ENCODE results near the gene SLX4IP. TPM values are rescaled to one million over a fixed set of nuclear protein-coding genes. Genes with fewer than 3 reads are reported as not detected.

The SLX4IP gene
- total and polyA plus RNA-seq, 2 of the 13 experiments (the other 11 are each of a cell fraction or from before 2014, with no cell fraction given): 3.6 to 7.3 TPM

GRCh38 chr20:10671919-10672623, 237.0 kb downstream of the SLX4IP start (continued):
- no peak; the same call in 1 of the 2 replicates for TF ChIP-seq ZXDC (CRISPR knock-in tag; IDR thresholded peaks at IDR 0.05)
- no peak for TF ChIP-seq ETS1 (CRISPR knock-in tag; IDR thresholded peaks at IDR 0.05)
- TF ChIP-seq NFKBIZ (CRISPR knock-in tag; IDR thresholded peaks at IDR 0.05): no peak
- no peak; the same call in 1 of the 2 replicates for TF ChIP-seq ZSCAN29 (CRISPR knock-in tag; conservative IDR thresholded peaks at IDR 0.05)
- TF ChIP-seq ATF6 (CRISPR knock-in tag; conservative IDR thresholded peaks at IDR 0.05): no peak
- no peak for TF ChIP-seq CC2D1A (CRISPR knock-in tag; IDR thresholded peaks at IDR 0.05)
- TF ChIP-seq ZNF263 (CRISPR knock-in tag; IDR thresholded peaks at IDR 0.05): no peak
- TF ChIP-seq KDM4B (CRISPR knock-in tag; IDR thresholded peaks at IDR 0.05): no peak
- no peak for TF ChIP-seq TRIM24 (CRISPR knock-in tag; IDR thresholded peaks at IDR 0.05)
- no peak for TF ChIP-seq ZBTB20 (CRISPR knock-in tag; IDR thresholded peaks at IDR 0.05; ENCODE audit: borderline replicate concordance, low read depth)
- no peak for TF ChIP-seq ZNF552 (CRISPR knock-in tag; IDR thresholded peaks at IDR 0.05; ENCODE audit: borderline replicate concordance)
- no peak for TF ChIP-seq ZBTB38 (CRISPR knock-in tag; IDR thresholded peaks at IDR 0.05)
- no peak; the same call in 1 of the 2 replicates for TF ChIP-seq TBX2 (CRISPR knock-in tag; IDR thresholded peaks at IDR 0.05; ENCODE audit: borderline replicate concordance)
- TF ChIP-seq CHD4 (IDR thresholded peaks at IDR 0.05; ENCODE audit: borderline replicate concordance, low read length): no peak
- TF ChIP-seq FLYWCH1 (CRISPR knock-in tag; IDR thresholded peaks at IDR 0.05): no peak
- TF ChIP-seq TOPORS (CRISPR knock-in tag; IDR thresholded peaks at IDR 0.05): no peak; the same call in none of the 2 replicates
- no peak for TF ChIP-seq HNF1A (IDR thresholded peaks at IDR 0.05; ENCODE audit: low read depth)
- TF ChIP-seq HNF1A (CRISPR knock-in tag; IDR thresholded peaks at IDR 0.05; ENCODE audit: borderline replicate concordance): no peak; the same call in 1 of the 2 replicates
- TF ChIP-seq ZNF674 (CRISPR knock-in tag; IDR thresholded peaks at IDR 0.05; ENCODE audit: low read depth): no peak
- no peak for TF ChIP-seq HCFC1 (IDR thresholded peaks at IDR 0.05; ENCODE audit: low read depth, low read length)
- TF ChIP-seq CCAR2 (optimal IDR thresholded peaks at IDR 0.05; ENCODE audit: low read depth, low read length): no peak
